C4-2B (cell line): ENCODE data around the gene IFNA13.

ENCODE experiments used
- ZFX ChIP-seq: fragments of 450-650 bp; IDR thresholded peaks from 2 replicates; pipeline ENCODE4 v1.6.1; 2017
- TF ChIP-seq, protein P1 (sequence below): fragments of 450-650 bp; conservative IDR thresholded peaks from 2 replicates; pipeline ENCODE4 v1.5.1; 2017; ENCODE audit warnings: mild to moderate bottlenecking

DNA sequence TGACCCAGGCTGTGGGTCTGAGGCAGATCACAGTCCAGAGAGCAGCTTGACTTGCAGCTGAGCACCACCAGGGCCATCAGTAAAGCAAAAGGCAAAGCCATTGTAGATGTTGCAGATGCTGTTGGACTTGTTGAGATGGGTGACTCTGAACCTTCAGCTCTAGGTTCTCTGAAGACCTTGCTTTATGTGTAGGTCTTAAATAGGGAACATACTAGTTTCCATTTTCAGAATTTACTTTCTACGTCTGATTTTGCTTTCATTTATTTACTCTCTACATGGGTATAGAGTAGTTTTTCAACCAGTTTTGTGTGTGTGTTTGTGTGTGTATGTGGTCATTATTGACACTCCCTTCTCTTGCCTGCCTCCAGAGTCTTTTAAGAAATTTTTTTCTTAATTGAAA lies 17.1 kb downstream of the IFNA13 start, which contains the start of gene IFNA6:
- TF ChIP-seq, protein P1, sequence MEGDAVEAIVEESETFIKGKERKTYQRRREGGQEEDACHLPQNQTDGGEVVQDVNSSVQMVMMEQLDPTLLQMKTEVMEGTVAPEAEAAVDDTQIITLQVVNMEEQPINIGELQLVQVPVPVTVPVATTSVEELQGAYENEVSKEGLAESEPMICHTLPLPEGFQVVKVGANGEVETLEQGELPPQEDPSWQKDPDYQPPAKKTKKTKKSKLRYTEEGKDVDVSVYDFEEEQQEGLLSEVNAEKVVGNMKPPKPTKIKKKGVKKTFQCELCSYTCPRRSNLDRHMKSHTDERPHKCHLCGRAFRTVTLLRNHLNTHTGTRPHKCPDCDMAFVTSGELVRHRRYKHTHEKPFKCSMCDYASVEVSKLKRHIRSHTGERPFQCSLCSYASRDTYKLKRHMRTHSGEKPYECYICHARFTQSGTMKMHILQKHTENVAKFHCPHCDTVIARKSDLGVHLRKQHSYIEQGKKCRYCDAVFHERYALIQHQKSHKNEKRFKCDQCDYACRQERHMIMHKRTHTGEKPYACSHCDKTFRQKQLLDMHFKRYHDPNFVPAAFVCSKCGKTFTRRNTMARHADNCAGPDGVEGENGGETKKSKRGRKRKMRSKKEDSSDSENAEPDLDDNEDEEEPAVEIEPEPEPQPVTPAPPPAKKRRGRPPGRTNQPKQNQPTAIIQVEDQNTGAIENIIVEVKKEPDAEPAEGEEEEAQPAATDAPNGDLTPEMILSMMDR, result no peak
- TF ChIP-seq ZFX, result no peak
